ENCODE results near the gene CCDC89. TPM values are rescaled to one million over a fixed set of nuclear protein-coding genes. Genes with fewer than 3 reads are reported as not detected.
A peak's percentile ranks its signal among the peaks of the same experiment; 100 is the strongest.
"Not testable (repeated sequence)": the region's sequence is repeated elsewhere in the genome, so short reads cannot be mapped to it uniquely, and the experiment has no call there.

Gene CCDC89
- total and polyA plus RNA-seq, 8 donors, result 1.5 to 7.0 (median 5.8) TPM

GRCh38 chr11:85656777-85657176 is 29.2 kb downstream of the CCDC89 start:
- Histone ChIP-seq H3K9me3 (no peaks in the 10 kb centered on the region), H3K4me3 (no peak overlapping the region), H3K4me1 (peaks cover 6 to 42% of the 10 kb centered on the region in 2 donors), H3K27ac (no peak overlapping the region), H3K27me3 (no peaks in the 10 kb centered on the region), H3K36me3 (peaks cover 0 to 67% of the 10 kb centered on the region in 2 donors)
- ATAC-seq, result no peak
- intact Hi-C loops (cut with DNase I), result no loop called here
- DNase-seq, result no peak
- TF ChIP-seq, protein P1, sequence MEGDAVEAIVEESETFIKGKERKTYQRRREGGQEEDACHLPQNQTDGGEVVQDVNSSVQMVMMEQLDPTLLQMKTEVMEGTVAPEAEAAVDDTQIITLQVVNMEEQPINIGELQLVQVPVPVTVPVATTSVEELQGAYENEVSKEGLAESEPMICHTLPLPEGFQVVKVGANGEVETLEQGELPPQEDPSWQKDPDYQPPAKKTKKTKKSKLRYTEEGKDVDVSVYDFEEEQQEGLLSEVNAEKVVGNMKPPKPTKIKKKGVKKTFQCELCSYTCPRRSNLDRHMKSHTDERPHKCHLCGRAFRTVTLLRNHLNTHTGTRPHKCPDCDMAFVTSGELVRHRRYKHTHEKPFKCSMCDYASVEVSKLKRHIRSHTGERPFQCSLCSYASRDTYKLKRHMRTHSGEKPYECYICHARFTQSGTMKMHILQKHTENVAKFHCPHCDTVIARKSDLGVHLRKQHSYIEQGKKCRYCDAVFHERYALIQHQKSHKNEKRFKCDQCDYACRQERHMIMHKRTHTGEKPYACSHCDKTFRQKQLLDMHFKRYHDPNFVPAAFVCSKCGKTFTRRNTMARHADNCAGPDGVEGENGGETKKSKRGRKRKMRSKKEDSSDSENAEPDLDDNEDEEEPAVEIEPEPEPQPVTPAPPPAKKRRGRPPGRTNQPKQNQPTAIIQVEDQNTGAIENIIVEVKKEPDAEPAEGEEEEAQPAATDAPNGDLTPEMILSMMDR (IDR thresholded peaks at IDR 0.05), result no peak

- H3K27ac ChIP-seq; ATAC-seq; DNase-seq; H3K4me3 ChIP-seq; intact Hi-C loops (cut with DNase I); H3K9me3 ChIP-seq; H3K27me3 ChIP-seq: not testable (repeated sequence)
- H3K36me3 ChIP-seq, result peaks cover 0 to 58% of the 10 kb centered on the region in 2 donors
- peaks cover 0 to 18% of the 10 kb centered on the region in 2 donors for H3K4me1 ChIP-seq
These were observed 31.7 kb downstream of the CCDC89 start for GRCh38 chr11:85654343-85654742.

- Histone ChIP-seq H3K36me3 (peaks cover 0 to 47% of the 10 kb centered on the region in 2 donors), H3K27ac (no peak overlapping the region), H3K4me3 (no peak overlapping the region), H3K9me3 (no peaks in the 10 kb centered on the region), H3K27me3 (no peaks in the 10 kb centered on the region), H3K4me1 (peaks cover 0 to 16% of the 10 kb centered on the region in 2 donors)
- DNase-seq, result no peak
- ATAC-seq, result no peak
- intact Hi-C loops (cut with DNase I), result no loop called here
- TF ChIP-seq, protein P1 (IDR thresholded peaks at IDR 0.05), result no peak
These were observed 33.1 kb downstream of the CCDC89 start for GRCh38 chr11:85652786-85653447.

GRCh38 chr11:85651118-85651517 is 34.9 kb downstream of the CCDC89 start:
- H3K4me3 ChIP-seq, result no peak overlapping the region
- peaks cover 0 to 33% of the 10 kb centered on the region in 2 donors for H3K36me3 ChIP-seq
- ATAC-seq (no peak), DNase-seq (no peak)
- no peak overlapping the region for H3K27ac ChIP-seq
- TF ChIP-seq, protein P1 (IDR thresholded peaks at IDR 0.05), result no peak
- intact Hi-C loops (cut with DNase I), result no loop called here
- H3K4me1 ChIP-seq, result peaks cover 0 to 19% of the 10 kb centered on the region in 2 donors
- H3K9me3 ChIP-seq, result no peaks in the 10 kb centered on the region
- H3K27me3 ChIP-seq, result no peaks in the 10 kb centered on the region

- peak; percentile 100 for ATAC-seq
- intact Hi-C loops (cut with DNase I), result no loop called here
These were observed 38.2 kb downstream of the CCDC89 start, which contains the start of gene TMEM126A for GRCh38 chr11:85647604-85648299. Gene TMEM126A, plus strand, starts transcription at chr11:85647967. Its CDS starts 2,289 bp downstream, at chr11:85650256.

More at GRCh38 chr11:85647604-85648299, 38.2 kb downstream of the CCDC89 start, which contains the start of gene TMEM126A:
- Histone ChIP-seq H3K36me3 (peaks cover 0 to 7% of the 10 kb centered on the region in 2 donors), H3K27me3 (peaks cover 0 to 22% of the 10 kb centered on the region in 2 donors), H3K9me3 (no peaks in the 10 kb centered on the region), H3K27ac (peak within 1 kb of the TSS; percentile 37 to 76), H3K4me3 (peak within 1 kb of the TSS; percentile 45 to 65), H3K4me1 (peaks cover 0 to 19% of the 10 kb centered on the region in 2 donors)
- TF ChIP-seq, protein P1 (IDR thresholded peaks at IDR 0.05), result no peak
- DNase-seq, result peak; percentile 82 to 98 (median 91)

Data from left lung (tissue), 10 donors.